Activated T-helper 17 cell treated with anti-CD3 and anti-CD28 coated beads, Interleukin-2, amount 50 U/mL, for 72 hours (primary cell): ENCODE results near the gene DCAF8. TPM values are rescaled to one million over a fixed set of nuclear protein-coding genes. Genes with fewer than 3 reads are reported as not detected.
"Not testable (repeated sequence)": the region's sequence is repeated elsewhere in the genome, so short reads cannot be mapped to it uniquely, and the experiment has no call there.

ENCODE experiments used
- ATAC-seq: fragments of 150-1000 bp; cut with Tn5 transposase; replicated peaks from 2 replicates; pipeline ENCODE4 v1.10.0; 2021; ENCODE audit warnings: mild to moderate bottlenecking, moderate library complexity
- H3K27ac Mint-ChIP-seq: one replicate; pipeline ENCODE4 v1.8.0; 2022; ENCODE audit warnings: mixed read lengths
- H3K27me3 Mint-ChIP-seq: one replicate; pipeline ENCODE4 v1.8.0; 2022; ENCODE audit warnings: mixed read lengths
- H3K36me3 Mint-ChIP-seq: one replicate; pipeline ENCODE4 v1.8.0; 2022; ENCODE audit warnings: low read depth, mild to moderate bottlenecking, mixed read lengths
- H3K4me1 Mint-ChIP-seq: one replicate; pipeline ENCODE4 v1.8.0; 2022; ENCODE audit warnings: mixed read lengths
- H3K4me3 Mint-ChIP-seq: one replicate; pipeline ENCODE4 v1.8.0; 2022; ENCODE audit warnings: mild to moderate bottlenecking, mixed read lengths
- H3K9me3 Mint-ChIP-seq: one replicate; pipeline ENCODE4 v1.8.0; 2022; ENCODE audit warnings: mixed read lengths
- total RNA-seq, 2 donors: library from RNA; stranded (reverse); gene quantifications; one replicate each; pipeline ENCODE4 v1.2.3, GENCODE V29; 2022

The DCAF8 gene
- total RNA-seq: 100 to 1,000 TPM; 126 to 175 TPM

GRCh38 chr1:160261893-160262794, at the start of gene DCAF8:
Gene DCAF8, minus strand, starts transcription at chr1:160262549. Its CDS starts 18,541 bp downstream, at chr1:160244008.
- Mint-ChIP-seq H3K36me3 (peaks cover 47% of the 10 kb centered on the region), H3K27me3 (no peaks in the 10 kb centered on the region), H3K4me1 (peaks cover 28% of the 10 kb centered on the region), H3K4me3 (peak within 1 kb of the TSS; percentile 98), H3K9me3 (no peaks in the 10 kb centered on the region), H3K27ac (peak within 1 kb of the TSS; percentile 99)
- ATAC-seq: peak; percentile 78

- Mint-ChIP-seq H3K4me1 (no peaks in the 10 kb centered on the region), H3K27me3 (no peaks in the 10 kb centered on the region), H3K36me3 (peaks cover 98% of the 10 kb centered on the region), H3K4me3 (no peak overlapping the region), H3K27ac (peak overlapping the region; percentile 45), H3K9me3 (no peaks in the 10 kb centered on the region)
- no peak for ATAC-seq
Measured at GRCh38 chr1:160309571-160309970, 47.2 kb upstream of the DCAF8 start.

GRCh38 chr1:160309185-160309557, 46.8 kb upstream of the DCAF8 start:
- Mint-ChIP-seq H3K4me1 (no peaks in the 10 kb centered on the region), H3K27ac (peak overlapping the region; percentile 45), H3K9me3 (no peaks in the 10 kb centered on the region), H3K27me3 (no peaks in the 10 kb centered on the region), H3K4me3 (no peak overlapping the region), H3K36me3 (peaks cover 98% of the 10 kb centered on the region)
- no peak for ATAC-seq

GRCh38 chr1:160308451-160309184, 46.3 kb upstream of the DCAF8 start:
- Mint-ChIP-seq H3K9me3 (no peaks in the 10 kb centered on the region), H3K4me3 (no peak overlapping the region), H3K27me3 (no peaks in the 10 kb centered on the region), H3K36me3 (peaks cover 98% of the 10 kb centered on the region), H3K4me1 (no peaks in the 10 kb centered on the region), H3K27ac (peak overlapping the region; percentile 45)
- ATAC-seq: no peak

GRCh38 chr1:160307118-160307791, 44.9 kb upstream of the DCAF8 start:
- Mint-ChIP-seq H3K27ac (no peak overlapping the region), H3K9me3 (no peaks in the 10 kb centered on the region), H3K4me1 (no peaks in the 10 kb centered on the region), H3K4me3 (no peak overlapping the region), H3K27me3 (no peaks in the 10 kb centered on the region), H3K36me3 (peaks cover 98% of the 10 kb centered on the region)
- no peak for ATAC-seq

GRCh38 chr1:160300173-160300572, 37.8 kb upstream of the DCAF8 start:
- no peak for ATAC-seq
- H3K27me3 Mint-ChIP-seq: no peaks in the 10 kb centered on the region
- H3K4me3 Mint-ChIP-seq: no peak overlapping the region
- no peaks in the 10 kb centered on the region for H3K4me1 Mint-ChIP-seq
- peaks cover 100% of the 10 kb centered on the region for H3K36me3 Mint-ChIP-seq
- H3K27ac Mint-ChIP-seq: no peak overlapping the region
- H3K9me3 Mint-ChIP-seq: no peaks in the 10 kb centered on the region

- Mint-ChIP-seq H3K27me3 (no peaks in the 10 kb centered on the region), H3K27ac (peak overlapping the region; percentile 14), H3K9me3 (no peaks in the 10 kb centered on the region), H3K4me1 (peaks cover 4% of the 10 kb centered on the region), H3K4me3 (no peak overlapping the region), H3K36me3 (peaks cover 100% of the 10 kb centered on the region)
- ATAC-seq: no peak
Measured at GRCh38 chr1:160296036-160296435, 33.7 kb upstream of the DCAF8 start.

- no peak for ATAC-seq
- peaks cover 4% of the 10 kb centered on the region for H3K4me1 Mint-ChIP-seq
- H3K9me3 Mint-ChIP-seq: no peaks in the 10 kb centered on the region
- no peak overlapping the region for H3K4me3 Mint-ChIP-seq
- no peak overlapping the region for H3K27ac Mint-ChIP-seq
- H3K27me3 Mint-ChIP-seq: no peaks in the 10 kb centered on the region
- peaks cover 99% of the 10 kb centered on the region for H3K36me3 Mint-ChIP-seq
Measured at GRCh38 chr1:160293020-160293968, 30.9 kb upstream of the DCAF8 start.

GRCh38 chr1:160291248-160292220, 29.2 kb upstream of the DCAF8 start:
- H3K4me1 Mint-ChIP-seq: peaks cover 4% of the 10 kb centered on the region
- H3K27me3 Mint-ChIP-seq: no peaks in the 10 kb centered on the region
- ATAC-seq: peak; percentile 96
- H3K27ac Mint-ChIP-seq: no peak overlapping the region
- H3K9me3 Mint-ChIP-seq: no peaks in the 10 kb centered on the region
- peaks cover 92% of the 10 kb centered on the region for H3K36me3 Mint-ChIP-seq
- H3K4me3 Mint-ChIP-seq: no peak overlapping the region

- H3K27me3 Mint-ChIP-seq, ATAC-seq, H3K9me3 Mint-ChIP-seq, H3K27ac Mint-ChIP-seq, H3K4me3 Mint-ChIP-seq: not testable (repeated sequence)
- peaks cover 75% of the 10 kb centered on the region for H3K36me3 Mint-ChIP-seq
- peaks cover 16% of the 10 kb centered on the region for H3K4me1 Mint-ChIP-seq
Measured at GRCh38 chr1:160287769-160288168, 25.4 kb upstream of the DCAF8 start.

- Mint-ChIP-seq H3K4me3 (peak overlapping the region; percentile 97), H3K9me3 (no peaks in the 10 kb centered on the region), H3K36me3 (peaks cover 75% of the 10 kb centered on the region), H3K27ac (peak overlapping the region; percentile 98), H3K4me1 (peaks cover 12% of the 10 kb centered on the region), H3K27me3 (no peaks in the 10 kb centered on the region)
- ATAC-seq: no peak
Measured at GRCh38 chr1:160285506-160285905, 23.2 kb upstream of the DCAF8 start.

GRCh38 chr1:160284782-160285344, 22.5 kb upstream of the DCAF8 start, which contains the start of gene PEX19:
Gene PEX19, minus strand, starts transcription at chr1:160285133. Its CDS starts 9 bp downstream, at chr1:160285124.
- peaks cover 75% of the 10 kb centered on the region for H3K36me3 Mint-ChIP-seq
- peak within 1 kb of the TSS; percentile 98 for H3K27ac Mint-ChIP-seq
- H3K4me3 Mint-ChIP-seq: peak within 1 kb of the TSS; percentile 97
- peaks cover 16% of the 10 kb centered on the region for H3K4me1 Mint-ChIP-seq
- H3K27me3 Mint-ChIP-seq: no peaks in the 10 kb centered on the region
- no peaks in the 10 kb centered on the region for H3K9me3 Mint-ChIP-seq
- peak; percentile 100 for ATAC-seq
